GM10266 (cell line): Measurements from ENCODE around the gene COX4I1.

ENCODE experiments used
- DNase-seq: peaks from one replicate; pipeline ENCODE4 v3.0.0; 2012; ENCODE audit errors: extremely low spot score
- TF ChIP-seq, protein P1 (sequence below): IDR thresholded peaks from 2 replicates; pipeline ENCODE4 v1.5.1; 2012; ENCODE audit warnings: mild to moderate bottlenecking, low read depth; ENCODE audit not compliant: control insufficient read depth, insufficient read depth; ENCODE audit errors: missing control alignments

The COX4I1 gene

DNA sequence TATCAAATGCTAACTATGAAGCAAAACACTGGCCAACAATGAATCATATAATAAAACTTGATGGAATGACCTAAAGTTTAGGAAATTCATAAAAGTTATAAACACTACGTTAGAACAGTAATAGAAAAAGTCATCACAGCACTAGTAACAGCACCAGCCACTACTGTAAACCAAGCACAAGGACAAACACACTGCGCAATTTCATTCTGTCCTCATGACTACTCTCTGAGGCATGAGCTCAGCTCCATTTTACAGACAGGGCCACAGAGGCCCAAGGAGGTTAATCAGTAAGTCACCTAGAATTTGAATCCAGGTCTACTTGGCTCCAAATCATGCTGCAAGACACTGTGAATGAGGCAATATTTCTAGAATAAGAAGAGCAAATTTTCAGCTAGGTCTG lies 13.6 kb upstream of the COX4I1 start:
- TF ChIP-seq, protein P1, sequence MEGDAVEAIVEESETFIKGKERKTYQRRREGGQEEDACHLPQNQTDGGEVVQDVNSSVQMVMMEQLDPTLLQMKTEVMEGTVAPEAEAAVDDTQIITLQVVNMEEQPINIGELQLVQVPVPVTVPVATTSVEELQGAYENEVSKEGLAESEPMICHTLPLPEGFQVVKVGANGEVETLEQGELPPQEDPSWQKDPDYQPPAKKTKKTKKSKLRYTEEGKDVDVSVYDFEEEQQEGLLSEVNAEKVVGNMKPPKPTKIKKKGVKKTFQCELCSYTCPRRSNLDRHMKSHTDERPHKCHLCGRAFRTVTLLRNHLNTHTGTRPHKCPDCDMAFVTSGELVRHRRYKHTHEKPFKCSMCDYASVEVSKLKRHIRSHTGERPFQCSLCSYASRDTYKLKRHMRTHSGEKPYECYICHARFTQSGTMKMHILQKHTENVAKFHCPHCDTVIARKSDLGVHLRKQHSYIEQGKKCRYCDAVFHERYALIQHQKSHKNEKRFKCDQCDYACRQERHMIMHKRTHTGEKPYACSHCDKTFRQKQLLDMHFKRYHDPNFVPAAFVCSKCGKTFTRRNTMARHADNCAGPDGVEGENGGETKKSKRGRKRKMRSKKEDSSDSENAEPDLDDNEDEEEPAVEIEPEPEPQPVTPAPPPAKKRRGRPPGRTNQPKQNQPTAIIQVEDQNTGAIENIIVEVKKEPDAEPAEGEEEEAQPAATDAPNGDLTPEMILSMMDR: no peak
- DNase-seq: no peak

DNA sequence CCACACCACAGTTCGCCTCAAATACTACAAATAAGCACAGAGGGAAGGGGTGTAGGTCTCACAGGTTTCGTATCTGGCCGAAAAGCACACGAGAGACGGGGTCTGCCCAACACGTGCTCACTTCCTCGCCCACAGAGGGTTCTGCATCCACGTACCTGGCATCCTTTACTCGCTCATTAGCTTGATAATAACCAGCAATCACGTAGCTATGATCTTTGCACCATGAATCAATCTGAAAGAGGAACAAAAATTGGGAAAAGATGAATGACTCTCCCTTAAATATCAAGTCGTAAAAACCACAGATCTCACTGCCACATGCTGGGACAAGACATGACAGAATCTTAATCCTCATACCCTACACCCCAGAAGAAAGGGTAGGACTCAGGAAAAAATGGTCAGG lies 10.7 kb upstream of the COX4I1 start:
- DNase-seq: no peak
- TF ChIP-seq, protein P1: no peak

DNA sequence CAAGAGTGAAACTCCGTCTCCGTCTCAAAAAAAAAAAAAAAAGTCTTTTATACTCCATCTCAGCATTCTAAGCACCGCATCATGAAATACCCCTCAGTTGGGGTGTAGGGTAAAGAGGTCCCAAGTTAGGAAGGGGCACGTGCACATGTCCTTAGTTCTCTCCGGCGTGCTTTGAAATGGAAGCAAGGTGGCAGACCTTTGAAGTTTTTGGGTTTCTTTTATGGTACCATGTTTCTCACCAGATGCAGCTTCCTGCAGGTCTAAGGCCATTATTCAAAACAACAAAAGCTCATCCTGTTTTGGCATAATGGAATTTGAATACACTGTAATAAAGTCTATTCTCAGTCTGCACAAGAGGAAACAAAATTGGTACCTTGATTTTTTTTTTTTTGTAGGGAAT lies 9.7 kb upstream of the COX4I1 start:
- DNase-seq: no peak
- TF ChIP-seq, protein P1: no peak

DNA sequence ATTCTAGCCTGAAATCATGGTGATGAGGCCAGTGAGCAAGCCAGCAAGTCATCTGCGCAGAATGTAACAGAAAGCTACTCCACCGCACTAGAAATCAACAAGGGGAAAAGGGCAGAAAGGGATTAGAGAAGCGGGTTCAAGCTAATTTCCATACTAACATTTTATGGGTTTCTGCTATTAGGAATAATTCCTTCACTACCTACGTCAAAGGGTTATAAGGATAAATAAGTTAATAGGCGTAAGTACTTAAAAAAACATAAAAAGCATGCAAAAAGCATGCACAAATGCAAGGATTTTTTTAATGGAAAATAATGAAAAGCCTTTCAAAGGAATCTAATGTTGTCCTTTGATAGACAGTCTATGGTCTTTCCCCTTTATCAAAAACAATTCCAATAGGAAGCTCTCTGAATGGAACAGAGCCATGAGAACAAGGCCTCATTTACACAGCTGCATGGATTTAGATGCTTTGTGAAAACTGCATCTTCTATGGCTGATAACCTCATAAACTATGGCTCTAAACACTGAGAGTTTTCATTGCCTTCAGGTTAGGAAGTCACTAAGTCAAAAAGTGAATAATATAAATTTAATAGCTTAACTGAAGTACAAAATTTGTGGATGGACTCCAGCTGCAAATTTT lies 5.7 kb upstream of the COX4I1 start:
- DNase-seq: no peak
- TF ChIP-seq, protein P1: no peak

DNA sequence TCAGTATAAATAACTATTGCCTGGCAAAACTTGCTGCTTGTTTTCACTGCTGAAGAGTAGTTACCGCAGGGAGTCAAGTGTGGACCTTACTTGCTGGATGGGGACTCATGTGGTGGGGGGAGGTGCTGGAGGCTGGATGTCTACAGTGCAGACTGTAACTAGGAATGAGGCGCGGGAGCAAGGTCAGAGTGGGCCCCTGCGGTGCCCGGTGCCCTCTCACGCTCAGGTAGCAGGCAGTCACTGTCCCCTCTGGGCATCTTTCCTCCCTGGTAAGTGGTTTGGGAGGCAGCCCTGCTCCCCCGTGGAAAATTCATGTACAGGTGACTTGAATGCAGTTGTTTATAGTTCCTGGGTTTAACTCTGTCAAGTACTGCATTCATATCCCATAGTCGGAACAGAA lies 4.8 kb upstream of the COX4I1 start:
- TF ChIP-seq, protein P1: no peak

DNA sequence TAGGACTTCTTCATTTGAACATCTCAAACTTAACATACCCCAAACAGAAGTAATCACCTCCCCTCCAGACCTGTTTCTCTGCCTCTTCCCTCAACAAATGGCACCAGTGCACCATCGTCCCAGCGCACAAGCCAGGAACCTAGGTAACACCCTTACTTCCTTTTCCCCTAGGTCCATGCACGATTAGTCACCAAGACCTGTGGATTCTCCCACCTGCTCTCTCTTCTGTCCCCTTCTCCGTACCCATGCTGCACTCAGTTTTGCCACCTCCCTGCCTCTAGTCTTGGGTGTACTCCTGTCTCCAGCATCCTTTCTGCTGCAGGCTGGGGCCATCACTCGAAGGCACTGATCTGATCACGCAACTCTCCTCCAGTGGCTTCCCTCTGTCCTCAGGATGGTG lies 3.3 kb upstream of the COX4I1 start:
- TF ChIP-seq, protein P1: no peak
- DNase-seq: no peak

More for the DNA sequence above, 4.8 kb upstream of the COX4I1 start:
- no peak for DNase-seq

DNA sequence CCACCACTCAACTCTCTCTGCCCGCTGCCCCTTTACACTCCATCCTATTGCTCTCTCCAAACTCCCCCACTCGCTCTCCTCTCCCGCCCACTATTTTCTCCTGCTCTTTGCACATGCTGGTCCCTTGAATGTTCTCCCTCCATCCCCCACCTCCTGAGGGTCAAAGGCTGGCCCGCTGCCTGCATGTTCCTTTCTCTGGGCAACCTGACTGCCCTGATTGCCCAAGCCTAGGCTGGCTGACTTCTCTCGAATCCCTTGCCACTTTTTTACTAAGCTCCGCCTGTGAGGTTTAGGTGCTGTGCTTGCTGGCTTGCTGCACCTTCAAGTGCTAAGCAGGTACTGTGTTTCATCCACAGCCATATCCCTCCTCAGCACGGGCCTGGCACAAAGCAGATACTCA lies 2.9 kb upstream of the COX4I1 start:
- TF ChIP-seq, protein P1: no peak
- DNase-seq: no peak
